ENCODE results near the gene NHERF2. TPM values are rescaled to one million over a fixed set of nuclear protein-coding genes. Genes with fewer than 3 reads are reported as not detected.
"Not testable (repeated sequence)": the region's sequence is repeated elsewhere in the genome, so short reads cannot be mapped to it uniquely, and the experiment has no call there.

NHERF2 gene
- total RNA-seq, 2 experiments from 2014 or later, result 1.1 to 1.4 TPM

- H3K36me3 Mint-ChIP-seq (ENCODE audit: low read depth), result peaks cover 23% of the 10 kb centered on the region
- CTCF ChIA-PET, result interaction anchor here (0.6 to 3.7 kb wide), 20 partner anchors 9 to 388 kb away, joined by 3 to 36 read pairs (median 4); partner anchors contain the start of genes NME3, NOXO1, NPW and NTHL1
- H3K27ac Mint-ChIP-seq, result no peak overlapping the region
- POLR2A ChIA-PET, result no interaction called here
- H3K4me1 Mint-ChIP-seq, result peaks cover 37% of the 10 kb centered on the region
- H3K9me3 Mint-ChIP-seq, result no peaks in the 10 kb centered on the region
- H3K4me3 Mint-ChIP-seq, result no peak overlapping the region
- peak; percentile 92 for DNase-seq
- no peaks in the 10 kb centered on the region for H3K27me3 Mint-ChIP-seq
These were observed 22.7 kb upstream of the NHERF2 start for GRCh38 chr16:2003827-2004641.

- Mint-ChIP-seq H3K4me1 (peaks cover 37% of the 10 kb centered on the region), H3K36me3 (ENCODE audit: low read depth) (peaks cover 23% of the 10 kb centered on the region), H3K9me3 (no peaks in the 10 kb centered on the region), H3K27me3 (no peaks in the 10 kb centered on the region), H3K4me3 (no peak overlapping the region), H3K27ac (no peak overlapping the region)
- ChIA-PET POLR2A (no interaction called here), CTCF (interaction anchor here (0.7 to 3.7 kb wide), 9 partner anchors 11 to 150 kb away, joined by 3 to 36 read pairs (median 4); partner anchors contain the start of genes NOXO1, NPW and TRAF7)
- DNase-seq, result no peak
These were observed 21.7 kb upstream of the NHERF2 start for GRCh38 chr16:2004795-2005517.

DNA sequence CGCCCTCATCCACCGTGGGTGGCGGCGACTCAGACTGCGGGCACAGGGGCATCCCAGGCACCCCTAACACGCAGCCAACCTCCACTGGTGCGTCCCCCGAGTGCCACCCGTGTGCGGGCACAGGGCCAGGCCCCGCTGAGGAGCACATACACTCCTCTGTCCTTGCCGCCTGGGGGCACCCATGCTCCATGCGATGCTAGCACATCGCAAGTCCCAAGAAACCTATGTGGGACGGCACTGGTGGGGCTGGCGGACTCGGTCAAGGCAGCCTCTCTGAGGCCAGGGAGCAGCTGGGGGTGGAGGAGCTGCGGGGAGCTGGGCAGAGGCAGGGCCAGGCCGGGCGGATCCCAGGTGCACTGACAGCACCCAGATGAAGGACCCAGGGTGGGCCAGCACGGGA, 21.1 kb upstream of the NHERF2 start:
- Mint-ChIP-seq H3K36me3 (ENCODE audit: low read depth) (peaks cover 28% of the 10 kb centered on the region), H3K4me1 (peaks cover 43% of the 10 kb centered on the region), H3K4me3 (no peak overlapping the region), H3K27me3 (no peaks in the 10 kb centered on the region), H3K27ac (no peak overlapping the region), H3K9me3 (no peaks in the 10 kb centered on the region)
- ChIA-PET POLR2A (no interaction called here), CTCF (interaction anchor here (3.7 kb wide), 1 partner anchor 11 kb away, joined by 36 read pairs; no protein-coding TSS in a partner anchor)
- DNase-seq, result no peak

DNA sequence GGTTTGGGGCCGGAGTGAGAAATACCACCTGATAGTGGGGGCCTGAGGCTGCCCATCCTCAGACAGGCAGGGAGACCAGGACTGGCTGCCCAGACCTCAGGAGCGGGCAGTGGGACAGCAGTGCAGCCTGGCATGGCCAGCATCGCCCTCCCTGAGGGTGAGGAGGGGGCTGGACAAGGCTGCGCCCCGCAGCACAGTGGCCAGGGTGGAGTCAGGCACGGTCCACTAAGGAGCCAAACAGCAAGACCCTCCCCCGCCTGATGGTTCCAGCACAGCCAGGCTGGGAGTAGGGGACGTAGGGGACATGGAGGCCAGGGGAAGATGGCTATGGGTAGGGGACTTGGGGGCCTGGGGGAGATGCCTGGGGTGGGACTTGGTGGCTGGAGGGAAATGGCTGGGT, 20.4 kb upstream of the NHERF2 start:
- CTCF ChIA-PET, result interaction anchor here (3.7 kb wide), 1 partner anchor 12 kb away, joined by 36 read pairs; no protein-coding TSS in a partner anchor
- Mint-ChIP-seq H3K27ac (no peak overlapping the region), H3K9me3 (no peaks in the 10 kb centered on the region), H3K36me3 (ENCODE audit: low read depth) (peaks cover 24% of the 10 kb centered on the region), H3K27me3 (no peaks in the 10 kb centered on the region), H3K4me1 (peaks cover 43% of the 10 kb centered on the region), H3K4me3 (no peak overlapping the region)
- no peak for DNase-seq
- POLR2A ChIA-PET, result no interaction called here

DNA sequence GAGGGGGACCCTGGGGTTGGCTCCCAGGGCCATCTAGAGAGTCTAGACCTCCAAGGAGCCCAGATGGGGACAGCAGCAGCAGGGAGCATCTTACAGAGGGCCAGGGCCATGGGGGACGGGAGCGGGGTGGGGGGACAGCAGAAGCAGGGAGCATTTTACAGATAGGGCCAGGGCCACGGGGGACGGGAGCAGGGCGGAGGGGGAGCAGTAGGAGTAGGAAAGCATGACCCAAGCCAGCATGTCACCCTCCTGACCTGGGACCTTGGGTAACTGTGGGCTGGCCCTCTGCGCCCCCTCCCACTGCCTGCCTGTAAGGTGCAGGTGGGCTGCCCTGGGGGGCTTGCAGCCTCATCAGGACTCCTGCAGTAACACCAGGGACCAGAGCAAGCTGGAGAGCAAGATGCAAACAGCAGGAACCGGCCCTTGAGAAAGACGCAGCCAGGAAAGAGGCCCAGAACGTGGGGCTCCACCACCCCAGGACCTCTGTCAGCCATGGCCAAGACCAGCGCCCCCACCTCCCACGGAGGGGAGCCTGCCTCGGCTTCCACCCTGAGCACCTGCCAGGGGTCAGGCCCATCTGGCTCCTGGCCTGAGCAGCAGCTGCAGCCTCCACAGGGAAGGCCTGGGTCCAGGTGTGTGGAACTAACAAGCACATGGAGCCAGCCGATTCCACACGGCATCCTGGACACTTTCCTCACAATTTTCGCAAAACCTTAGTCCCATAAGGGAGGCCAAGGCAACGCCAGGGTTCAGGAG, 19.4 kb upstream of the NHERF2 start:
- ChIA-PET POLR2A (no interaction called here), CTCF (interaction anchor here (1.3 to 2.4 kb wide), 3 partner anchors 12 to 133 kb away, joined by 5 to 9 read pairs (median 5); no protein-coding TSS in a partner anchor)
- Mint-ChIP-seq H3K4me1 (peaks cover 43% of the 10 kb centered on the region), H3K4me3 (peak overlapping the region; percentile 81), H3K27ac (peak overlapping the region; percentile 91), H3K36me3 (ENCODE audit: low read depth) (peaks cover 21% of the 10 kb centered on the region), H3K27me3 (no peaks in the 10 kb centered on the region), H3K9me3 (no peaks in the 10 kb centered on the region)
- no peak for DNase-seq

- no peaks in the 10 kb centered on the region for H3K27me3 Mint-ChIP-seq
- H3K9me3 Mint-ChIP-seq, result no peaks in the 10 kb centered on the region
- peaks cover 43% of the 10 kb centered on the region for H3K4me1 Mint-ChIP-seq
- peaks cover 18% of the 10 kb centered on the region for H3K36me3 Mint-ChIP-seq (ENCODE audit: low read depth)
- ChIA-PET CTCF (interaction anchor here (1.3 to 2.4 kb wide), 3 partner anchors 13 to 132 kb away, joined by 5 to 9 read pairs (median 5); no protein-coding TSS in a partner anchor), POLR2A (no interaction called here)
- H3K4me3 Mint-ChIP-seq, result peak overlapping the region; percentile 81
- H3K27ac Mint-ChIP-seq, result peak overlapping the region; percentile 91
- peak; percentile 30 for DNase-seq
These were observed 18.6 kb upstream of the NHERF2 start for GRCh38 chr16:2008009-2008526.

- Mint-ChIP-seq H3K27me3 (no peaks in the 10 kb centered on the region), H3K9me3 (no peaks in the 10 kb centered on the region), H3K27ac (peak overlapping the region; percentile 91), H3K36me3 (ENCODE audit: low read depth) (peaks cover 18% of the 10 kb centered on the region), H3K4me3 (peak overlapping the region; percentile 81), H3K4me1 (peaks cover 43% of the 10 kb centered on the region)
- peak; percentile 44 for DNase-seq
- ChIA-PET POLR2A (interaction anchor here (1.0 kb wide), 1 partner anchor 146 kb away, joined by 3 read pairs; no protein-coding TSS in a partner anchor), CTCF (interaction anchor here (1.8 to 2.4 kb wide), 2 partner anchors 14 kb away, joined by 5 to 9 read pairs; no protein-coding TSS in a partner anchor)
These were observed 18.0 kb upstream of the NHERF2 start for GRCh38 chr16:2008631-2009163.

DNA sequence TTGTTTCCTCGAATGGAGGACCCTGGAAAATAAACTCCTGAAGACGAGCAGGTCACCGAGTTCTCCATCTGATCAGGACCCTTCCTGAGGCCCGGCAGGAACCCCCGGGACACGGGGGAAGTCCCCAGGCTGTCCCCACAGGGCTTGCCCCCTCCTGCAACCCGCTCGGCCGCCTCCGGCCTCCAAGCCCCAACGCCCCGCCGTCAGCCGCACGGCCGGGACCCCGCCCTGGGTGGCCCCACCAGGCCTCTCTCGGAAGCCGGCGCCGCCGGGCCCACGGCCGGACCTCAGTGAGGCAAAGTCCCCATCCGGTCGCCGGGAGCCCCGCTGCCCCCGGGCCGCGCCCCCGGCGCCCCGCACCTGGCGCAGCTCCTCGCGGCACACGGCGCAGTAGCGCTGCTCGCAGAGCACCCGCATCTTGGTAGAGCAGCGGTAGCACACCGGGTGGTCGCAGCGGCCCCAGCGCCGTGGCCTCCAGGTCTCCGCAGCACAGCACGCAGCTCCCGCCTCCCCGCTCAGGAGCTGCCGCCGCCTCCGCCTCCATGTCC, 17.5 kb upstream of the NHERF2 start:
- peak overlapping the region; percentile 91 for H3K27ac Mint-ChIP-seq
- no peaks in the 10 kb centered on the region for H3K9me3 Mint-ChIP-seq
- H3K4me3 Mint-ChIP-seq, result peak overlapping the region; percentile 81
- ChIA-PET POLR2A (interaction anchor here (1.0 kb wide), 1 partner anchor 146 kb away, joined by 3 read pairs; no protein-coding TSS in a partner anchor), CTCF (interaction anchor here (2.4 kb wide), 1 partner anchor 14 kb away, joined by 9 read pairs; no protein-coding TSS in a partner anchor)
- H3K4me1 Mint-ChIP-seq, result peaks cover 39% of the 10 kb centered on the region
- peaks cover 18% of the 10 kb centered on the region for H3K36me3 Mint-ChIP-seq (ENCODE audit: low read depth)
- DNase-seq, result no peak
- no peaks in the 10 kb centered on the region for H3K27me3 Mint-ChIP-seq

- peak; percentile 80 for DNase-seq
- Mint-ChIP-seq H3K36me3 (ENCODE audit: low read depth) (peaks cover 18% of the 10 kb centered on the region), H3K27ac (peak within 1 kb of the TSS; percentile 95), H3K27me3 (no peaks in the 10 kb centered on the region), H3K4me1 (peaks cover 37% of the 10 kb centered on the region), H3K9me3 (no peaks in the 10 kb centered on the region), H3K4me3 (peak within 1 kb of the TSS; percentile 92)
- ChIA-PET CTCF (interaction anchor here (2.4 kb wide), 1 partner anchor 15 kb away, joined by 9 read pairs; no protein-coding TSS in a partner anchor), POLR2A (no interaction called here)
These were observed 16.8 kb upstream of the NHERF2 start, which contains the start of gene ZNF598 for GRCh38 chr16:2009791-2010510. TSS of gene ZNF598 (minus strand) at chr16:2009821.

DNA sequence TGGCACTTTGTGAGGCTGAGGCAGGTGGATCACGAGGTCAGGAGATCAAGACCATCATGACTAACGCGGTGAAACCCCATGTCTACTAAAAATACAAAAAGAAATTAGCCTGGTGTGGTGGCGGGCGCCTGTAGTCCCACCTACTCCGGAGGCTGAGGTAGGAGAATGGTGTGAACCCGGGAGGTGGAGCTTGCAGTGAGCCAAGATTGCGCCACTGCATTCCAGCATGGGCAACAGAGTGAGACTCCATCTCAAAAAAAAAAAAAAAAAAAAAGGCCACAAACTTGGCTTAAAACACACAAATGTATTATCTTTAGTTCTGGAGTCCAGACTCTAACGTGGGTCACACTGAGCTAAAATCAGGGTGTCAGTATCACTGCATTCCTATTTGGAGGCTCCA, 15.0 kb upstream of the NHERF2 start:
- CTCF ChIA-PET, result interaction anchor here (0.6 to 1.7 kb wide), 3 partner anchors 11 to 429 kb away, joined by 3 to 9 read pairs (median 5); no protein-coding TSS in a partner anchor
- DNase-seq, H3K27ac Mint-ChIP-seq, H3K4me3 Mint-ChIP-seq, H3K27me3 Mint-ChIP-seq, H3K9me3 Mint-ChIP-seq, POLR2A ChIA-PET: not testable (repeated sequence)
- Mint-ChIP-seq H3K36me3 (ENCODE audit: low read depth) (peaks cover 12% of the 10 kb centered on the region), H3K4me1 (peaks cover 27% of the 10 kb centered on the region)

GRCh38 chr16:2013527-2013926, 13.2 kb upstream of the NHERF2 start:
- POLR2A ChIA-PET, result no interaction called here

More at GRCh38 chr16:2013527-2013926, 13.2 kb upstream of the NHERF2 start:
- no peak overlapping the region for H3K4me3 Mint-ChIP-seq
- peaks cover 9% of the 10 kb centered on the region for H3K4me1 Mint-ChIP-seq
- H3K9me3 Mint-ChIP-seq, result no peaks in the 10 kb centered on the region
- no peak overlapping the region for H3K27ac Mint-ChIP-seq
- DNase-seq, result no peak
- H3K27me3 Mint-ChIP-seq, result peaks cover 2% of the 10 kb centered on the region
- peaks cover 4% of the 10 kb centered on the region for H3K36me3 Mint-ChIP-seq (ENCODE audit: low read depth)
- CTCF ChIA-PET, result interaction anchor here (1.4 to 2.0 kb wide), 2 partner anchors 9 to 10 kb away, joined by 3 to 6 read pairs; no protein-coding TSS in a partner anchor
